Naive B cell (primary cell): ENCODE data around the gene ITPA. TPM values are rescaled to one million over a fixed set of nuclear protein-coding genes. Genes with fewer than 3 reads are reported as not detected.

ENCODE experiments used
- ATAC-seq, 2 donors: fragments of 150-1000 bp; cut with Tn5 transposase; 2 replicates each; pipeline ENCODE4 v1.10.0; 2021; ENCODE audit warnings: low read depth in 2 of 2, mild to moderate bottlenecking in 2 of 2, moderate library complexity in 2 of 2
- DNase-seq: peaks from one replicate; pipeline ENCODE4 v3.0.0; 2022
- H3K27ac Mint-ChIP-seq, 6 donors: one replicate each; pipeline ENCODE4 v1.8.0; 2020 to 2022; ENCODE audit warnings: mild to moderate bottlenecking in 6 of 6, mixed read lengths in 6 of 6, moderate library complexity in 5 of 6, inconsistent platforms in 2 of 6
- H3K27me3 Mint-ChIP-seq, 3 donors: one replicate each; pipeline ENCODE4 v1.8.0; 2021 to 2022; ENCODE audit warnings: mixed read lengths in 3 of 3, mild to moderate bottlenecking in 1 of 3
- H3K36me3 Mint-ChIP-seq, 2 donors: one replicate each; pipeline ENCODE4 v1.8.0; 2020 to 2022; ENCODE audit warnings: mixed read lengths in 2 of 2, inconsistent platforms in 1 of 2, mild to moderate bottlenecking in 1 of 2
- H3K4me1 Mint-ChIP-seq, 3 donors: one replicate each; pipeline ENCODE4 v1.8.0; 2020 to 2022; ENCODE audit warnings: mixed read lengths in 3 of 3, inconsistent platforms in 1 of 3, mild to moderate bottlenecking in 1 of 3, moderate library complexity in 1 of 3
- H3K4me3 Mint-ChIP-seq, 8 donors: one replicate each; pipeline ENCODE4 v1.8.0; 2020 to 2022; ENCODE audit warnings: mild to moderate bottlenecking in 8 of 8, mixed read lengths in 8 of 8, moderate library complexity in 8 of 8, inconsistent platforms in 2 of 8
- H3K9me3 Mint-ChIP-seq, 7 donors: one replicate each; pipeline ENCODE4 v1.8.0; 2020 to 2022; ENCODE audit warnings: mixed read lengths in 7 of 7, mild to moderate bottlenecking in 5 of 7, inconsistent platforms in 2 of 7, moderate library complexity in 1 of 7
- polyA plus RNA-seq, 6 donors: library from polyadenylated mRNA; unstranded; fragments of 300-500 nt; fragmentation: Illumina TruSeq; gene quantifications; one replicate each; pipeline ENCODE4 v1.2.3, GENCODE V29; 2021; ENCODE audit warnings: low read depth in 6 of 6

ITPA gene
- polyA plus RNA-seq: 10 to 100 TPM; 49.1 to 89.5 (median 75.0) TPM

GRCh38 chr20:3209257-3209945 lies at the start of gene ITPA:
ITPA (plus strand) TSS chr20:3209498; CDS start chr20:3209552, 54 bp downstream.
- peak within 1 kb of the TSS; percentile 86 to 99 (median 96) for H3K27ac Mint-ChIP-seq
- peak; percentile 62 for DNase-seq
- H3K36me3 Mint-ChIP-seq: peaks cover 8 to 21% of the 10 kb centered on the region in 2 donors
- peak within 1 kb of the TSS; percentile 86 to 100 (median 96) for H3K4me3 Mint-ChIP-seq
- H3K27me3 Mint-ChIP-seq: no peaks in the 10 kb centered on the region
- peak; percentile 39 to 44 for ATAC-seq
- no peaks in the 10 kb centered on the region for H3K9me3 Mint-ChIP-seq
- H3K4me1 Mint-ChIP-seq: peaks cover 17 to 43% (median 34%) of the 10 kb centered on the region in 3 donors

GRCh38 chr20:3160418-3160817 lies 48.9 kb upstream of the ITPA start:
- Mint-ChIP-seq H3K4me1 (peaks cover 37 to 47% (median 39%) of the 10 kb centered on the region in 3 donors), H3K27me3 (peaks cover 0 to 5% (median 0%) of the 10 kb centered on the region in 3 donors), H3K4me3 (peak overlapping the region in 7 of 8 donors; percentile 22 to 98 (median 73)), H3K27ac (peak overlapping the region in 2 of 6 donors; percentile 15 to 29), H3K9me3 (no peaks in the 10 kb centered on the region), H3K36me3 (no peaks in the 10 kb centered on the region)
- ATAC-seq (no peak), DNase-seq (no peak)

GRCh38 chr20:3161316-3162079 lies 47.8 kb upstream of the ITPA start:
- Mint-ChIP-seq H3K36me3 (no peaks in the 10 kb centered on the region), H3K4me1 (peaks cover 29 to 36% (median 30%) of the 10 kb centered on the region in 3 donors), H3K27me3 (peaks cover 0 to 10% (median 5%) of the 10 kb centered on the region in 3 donors), H3K4me3 (peak overlapping the region in 7 of 8 donors; percentile 23 to 98 (median 73)), H3K9me3 (no peaks in the 10 kb centered on the region), H3K27ac (peak overlapping the region in 2 of 6 donors; percentile 42 to 86)
- no peak for DNase-seq
- no peak for ATAC-seq

- ATAC-seq: no peak
Measured at GRCh38 chr20:3162080-3162611, 47.2 kb upstream of the ITPA start.

GRCh38 chr20:3163099-3164042 lies 45.9 kb upstream of the ITPA start:
- Mint-ChIP-seq H3K4me1 (peaks cover 15 to 23% (median 16%) of the 10 kb centered on the region in 3 donors), H3K9me3 (no peaks in the 10 kb centered on the region), H3K36me3 (no peaks in the 10 kb centered on the region), H3K4me3 (peak overlapping the region in 2 of 8 donors; percentile 25 to 83), H3K27ac (no peak overlapping the region), H3K27me3 (peaks cover 6 to 23% (median 9%) of the 10 kb centered on the region in 3 donors)
- DNase-seq (no peak), ATAC-seq (no peak)

More at GRCh38 chr20:3162080-3162611, 47.2 kb upstream of the ITPA start:
- peaks cover 2 to 15% (median 5%) of the 10 kb centered on the region in 3 donors for H3K27me3 Mint-ChIP-seq
- DNase-seq: no peak
- H3K27ac Mint-ChIP-seq: peak overlapping the region in 1 of 6 donors; percentile 86
- H3K36me3 Mint-ChIP-seq: no peaks in the 10 kb centered on the region
- H3K4me1 Mint-ChIP-seq: peaks cover 22 to 30% (median 23%) of the 10 kb centered on the region in 3 donors
- peak overlapping the region in 5 of 8 donors; percentile 15 to 83 (median 43) for H3K4me3 Mint-ChIP-seq
- H3K9me3 Mint-ChIP-seq: no peaks in the 10 kb centered on the region

GRCh38 chr20:3164043-3164762 lies 45.1 kb upstream of the ITPA start:
- Mint-ChIP-seq H3K36me3 (no peaks in the 10 kb centered on the region), H3K27ac (no peak overlapping the region), H3K4me3 (peak overlapping the region in 1 of 8 donors; percentile 33), H3K9me3 (no peaks in the 10 kb centered on the region), H3K27me3 (peaks cover 13 to 32% (median 18%) of the 10 kb centered on the region in 3 donors), H3K4me1 (peaks cover 10 to 21% (median 13%) of the 10 kb centered on the region in 3 donors)
- DNase-seq: no peak
- ATAC-seq: no peak

- ATAC-seq (no peak), DNase-seq (no peak)
- Mint-ChIP-seq H3K36me3 (no peaks in the 10 kb centered on the region), H3K9me3 (no peaks in the 10 kb centered on the region), H3K27me3 (peaks cover 20 to 39% (median 25%) of the 10 kb centered on the region in 3 donors), H3K27ac (peak overlapping the region in 1 of 6 donors; percentile 83), H3K4me1 (peaks cover 5 to 17% (median 11%) of the 10 kb centered on the region in 3 donors), H3K4me3 (peak overlapping the region in 1 of 8 donors; percentile 66)
Measured at GRCh38 chr20:3164763-3165410, 44.4 kb upstream of the ITPA start.

GRCh38 chr20:3165473-3166337 lies 43.6 kb upstream of the ITPA start:
- Mint-ChIP-seq H3K9me3 (no peaks in the 10 kb centered on the region), H3K27ac (no peak overlapping the region), H3K27me3 (peaks cover 23 to 44% (median 27%) of the 10 kb centered on the region in 3 donors), H3K4me3 (no peak overlapping the region), H3K4me1 (peaks cover 4 to 15% (median 11%) of the 10 kb centered on the region in 3 donors), H3K36me3 (no peaks in the 10 kb centered on the region)
- ATAC-seq (no peak), DNase-seq (no peak)

GRCh38 chr20:3166338-3166912 lies 42.9 kb upstream of the ITPA start:
- no peak for DNase-seq
- Mint-ChIP-seq H3K27me3 (peaks cover 27 to 52% (median 29%) of the 10 kb centered on the region in 3 donors), H3K4me3 (no peak overlapping the region), H3K36me3 (no peaks in the 10 kb centered on the region), H3K9me3 (no peaks in the 10 kb centered on the region), H3K4me1 (peaks cover 4 to 11% (median 11%) of the 10 kb centered on the region in 3 donors), H3K27ac (no peak overlapping the region)
- ATAC-seq: no peak

GRCh38 chr20:3166913-3167342 lies 42.4 kb upstream of the ITPA start:
- DNase-seq (no peak), ATAC-seq (no peak)
- Mint-ChIP-seq H3K27me3 (peaks cover 29 to 57% (median 31%) of the 10 kb centered on the region in 3 donors), H3K36me3 (no peaks in the 10 kb centered on the region), H3K9me3 (no peaks in the 10 kb centered on the region), H3K4me1 (peaks cover 4 to 11% (median 11%) of the 10 kb centered on the region in 3 donors), H3K27ac (no peak overlapping the region), H3K4me3 (peak overlapping the region in 1 of 8 donors; percentile 18)

GRCh38 chr20:3167738-3168078 lies 41.6 kb upstream of the ITPA start:
- peak overlapping the region in 1 of 6 donors; percentile 57 for H3K27ac Mint-ChIP-seq
- H3K4me1 Mint-ChIP-seq: peaks cover 9 to 17% (median 17%) of the 10 kb centered on the region in 3 donors
- H3K36me3 Mint-ChIP-seq: no peaks in the 10 kb centered on the region
- DNase-seq (no peak), ATAC-seq (no peak)
- no peaks in the 10 kb centered on the region for H3K9me3 Mint-ChIP-seq
- peaks cover 29 to 64% (median 38%) of the 10 kb centered on the region in 3 donors for H3K27me3 Mint-ChIP-seq
- peak overlapping the region in 2 of 8 donors; percentile 18 to 41 for H3K4me3 Mint-ChIP-seq
